Raji (cell line): ENCODE data around the gene GOLGA1.
A peak's percentile ranks its signal among the peaks of the same experiment; 100 is the strongest.

Experiments used
- POLR2A ChIP-seq: IDR thresholded peaks from 2 replicates; pipeline ENCODE4 v1.6.1; 2011; ENCODE audit warnings: low read depth, low read length, control low read depth; ENCODE audit not compliant: insufficient read depth

Gene GOLGA1

GRCh38 chr9:124869466-124869985, 71.4 kb downstream of the GOLGA1 start:
- no peak for TF ChIP-seq POLR2A

GRCh38 chr9:124868511-124869465, 72.1 kb downstream of the GOLGA1 start:
- peak; percentile 89 for TF ChIP-seq POLR2A

- TF ChIP-seq POLR2A, result no peak
Observed at GRCh38 chr9:124863371-124863871, 77.5 kb downstream of the GOLGA1 start.

GRCh38 chr9:124861342-124862229, 79.3 kb downstream of the GOLGA1 start, which contains the start of the genes ARPC5L and RPL35:
Gene ARPC5L (plus strand): TSS chr9:124862130. CDS start chr9:124869291, 7,161 bp downstream.
Gene RPL35 (minus strand): TSS chr9:124861957. CDS start chr9:124861912, 45 bp downstream.
- TF ChIP-seq POLR2A, result peak; percentile 96

GRCh38 chr9:124860582-124861341, 80.1 kb downstream of the GOLGA1 start:
- TF ChIP-seq POLR2A, result no peak

GRCh38 chr9:124859803-124860581, 80.9 kb downstream of the GOLGA1 start:
- TF ChIP-seq POLR2A, result no peak

GRCh38 chr9:124858330-124859046, 82.4 kb downstream of the GOLGA1 start:
- no peak for TF ChIP-seq POLR2A

GRCh38 chr9:124857533-124858162, 83.2 kb downstream of the GOLGA1 start:
- no peak for TF ChIP-seq POLR2A

- peak; percentile 32; the same call in 1 of the 2 replicates for TF ChIP-seq POLR2A
Observed at GRCh38 chr9:124855944-124856765, 84.7 kb downstream of the GOLGA1 start.

GRCh38 chr9:124855566-124855943, 85.3 kb downstream of the GOLGA1 start:
- TF ChIP-seq POLR2A, result no peak

GRCh38 chr9:124854822-124855221, 86.1 kb downstream of the GOLGA1 start:
- no peak for TF ChIP-seq POLR2A

- TF ChIP-seq POLR2A, result no peak
Observed at GRCh38 chr9:124854161-124854560, 86.7 kb downstream of the GOLGA1 start.
